Measurements from ENCODE around the gene PHTF2.
"Not testable (repeated sequence)": the region's sequence is repeated elsewhere in the genome, so short reads cannot be mapped to it uniquely, and the experiment has no call there.

The PHTF2 gene

DNA sequence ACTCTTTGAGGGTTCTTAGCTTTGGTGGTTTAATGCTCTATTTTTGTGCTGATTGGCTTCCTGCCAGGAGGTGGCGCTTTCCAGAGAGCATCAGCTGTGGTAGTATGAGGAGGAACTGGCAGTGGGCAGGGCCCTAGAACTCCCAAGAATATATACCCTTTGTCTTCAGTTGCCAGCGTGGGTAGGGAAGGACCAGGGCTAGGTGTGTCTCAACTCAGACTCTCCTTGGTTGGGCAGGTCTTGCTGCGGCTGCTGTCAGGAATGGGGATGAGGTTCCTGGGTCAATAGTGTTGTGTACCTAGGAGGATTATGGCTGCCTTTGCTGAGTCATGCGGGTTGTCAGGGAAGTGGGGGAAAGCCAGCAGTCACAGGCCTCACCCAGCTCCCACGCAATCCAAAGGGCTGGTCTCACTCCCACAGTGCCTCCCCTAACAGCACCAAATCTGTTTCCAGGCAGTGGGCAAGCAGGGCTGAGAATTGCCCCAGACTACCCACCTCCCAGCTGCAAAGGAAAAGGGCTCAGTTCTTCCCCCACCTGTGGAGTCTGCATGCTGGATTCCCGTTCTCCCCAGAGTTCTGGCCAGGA is 191.5 kb downstream of the PHTF2 start:
- peak in 1 of 3 donors; percentile 11 for DNase-seq (ENCODE audit: low read depth in 3 of 3)

DNA sequence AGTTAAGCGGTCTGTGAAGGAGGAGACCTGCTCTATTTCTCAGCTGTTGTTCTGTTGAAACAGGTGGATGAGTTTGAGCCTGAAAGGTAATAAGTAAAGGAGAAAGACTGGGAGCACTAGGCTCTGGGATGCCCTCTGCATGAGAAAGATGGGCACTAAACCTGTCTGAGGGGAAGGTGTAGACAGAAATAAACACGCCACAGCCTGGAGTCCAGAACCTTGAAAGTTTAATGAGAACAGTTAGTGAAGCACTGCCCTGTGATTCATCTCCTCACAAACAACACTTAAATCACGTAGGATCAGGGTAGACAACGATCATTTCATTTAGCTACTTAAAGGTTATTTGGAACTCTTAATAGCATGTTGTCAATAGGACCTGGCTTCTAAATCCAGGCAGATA is 193.1 kb downstream of the PHTF2 start:
- DNase-seq (ENCODE audit: low read depth in 3 of 3) = no peak

DNA sequence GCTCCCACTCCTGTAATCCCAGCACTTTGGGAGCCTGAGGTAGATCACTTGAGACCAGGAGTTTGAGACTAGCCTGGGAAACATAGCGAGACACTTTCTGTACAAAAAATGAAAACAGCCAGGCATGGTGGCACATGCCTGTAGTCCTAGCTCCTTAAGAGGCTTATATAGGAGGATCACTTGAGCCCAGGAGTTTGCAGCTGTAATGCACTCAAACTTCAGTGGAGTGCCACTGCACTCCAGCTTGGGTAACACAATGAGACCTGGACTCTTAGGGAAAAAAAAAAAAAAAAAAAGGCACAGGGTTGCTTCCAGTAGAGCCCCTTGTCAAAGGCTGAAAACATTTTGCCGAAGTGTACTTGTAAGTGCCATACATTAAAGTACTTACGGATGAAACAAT is 195.3 kb downstream of the PHTF2 start:
- no peak for DNase-seq (ENCODE audit: low read depth in 3 of 3)

DNA sequence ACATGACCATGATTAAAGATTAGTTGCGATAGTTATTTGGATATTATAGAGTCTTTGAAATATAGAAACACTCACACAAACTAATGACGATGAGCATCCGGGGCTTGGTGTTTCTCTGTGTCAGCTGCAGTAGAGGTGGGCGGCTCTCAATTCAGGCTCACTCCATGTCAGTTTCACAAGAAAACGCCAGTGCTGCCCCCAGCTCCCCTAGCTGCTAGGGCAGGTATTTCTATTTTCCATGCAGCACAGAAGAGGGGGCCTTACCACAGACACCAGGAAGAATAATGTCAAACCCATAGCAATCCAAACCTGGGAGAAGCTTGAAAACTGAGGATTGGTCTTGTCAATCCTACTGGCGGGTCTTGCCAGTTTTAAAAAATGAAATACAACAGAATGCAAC is 197.1 kb downstream of the PHTF2 start:
- no peak for DNase-seq (ENCODE audit: low read depth in 3 of 3)

DNA sequence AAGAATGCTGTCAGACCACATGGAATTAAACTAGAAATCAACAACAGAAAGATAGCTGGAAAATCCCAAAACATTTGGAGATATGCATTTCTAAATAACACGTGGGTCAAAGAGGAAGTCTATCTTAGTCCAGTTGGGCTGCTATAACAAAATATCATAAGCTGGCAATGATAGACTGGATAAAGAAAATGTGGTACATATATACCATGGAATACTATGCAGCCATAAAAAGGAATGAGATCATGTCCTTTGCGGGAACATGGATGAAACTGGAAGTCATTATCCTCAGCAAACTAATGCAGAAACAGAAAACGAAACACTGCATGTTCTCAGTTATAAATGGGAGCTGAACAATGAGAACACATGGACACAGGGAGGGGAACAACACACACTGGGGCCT is 200.6 kb downstream of the PHTF2 start:
- DNase-seq (ENCODE audit: low read depth in 3 of 3) = not testable (repeated sequence)

DNA sequence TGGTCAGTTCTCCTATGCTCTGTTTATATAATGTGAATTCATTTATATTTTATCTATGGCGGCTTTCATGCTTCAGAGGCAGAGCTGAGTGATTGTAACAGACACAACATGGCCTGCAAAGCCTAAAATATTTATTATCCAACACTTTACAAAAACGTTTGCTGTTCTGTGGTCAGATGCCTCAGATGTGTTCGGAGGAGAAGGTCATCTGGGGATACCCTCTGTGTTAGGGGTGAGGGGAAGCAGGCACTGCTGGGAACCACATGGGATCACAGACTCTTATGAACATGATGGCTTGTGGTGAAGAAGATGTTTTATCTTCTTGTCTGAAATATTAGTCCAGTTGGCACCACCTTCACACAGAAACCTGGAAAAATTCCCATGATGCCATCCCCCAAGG is 203.4 kb downstream of the PHTF2 start:
- no peak for DNase-seq (ENCODE audit: low read depth in 3 of 3)

DNA sequence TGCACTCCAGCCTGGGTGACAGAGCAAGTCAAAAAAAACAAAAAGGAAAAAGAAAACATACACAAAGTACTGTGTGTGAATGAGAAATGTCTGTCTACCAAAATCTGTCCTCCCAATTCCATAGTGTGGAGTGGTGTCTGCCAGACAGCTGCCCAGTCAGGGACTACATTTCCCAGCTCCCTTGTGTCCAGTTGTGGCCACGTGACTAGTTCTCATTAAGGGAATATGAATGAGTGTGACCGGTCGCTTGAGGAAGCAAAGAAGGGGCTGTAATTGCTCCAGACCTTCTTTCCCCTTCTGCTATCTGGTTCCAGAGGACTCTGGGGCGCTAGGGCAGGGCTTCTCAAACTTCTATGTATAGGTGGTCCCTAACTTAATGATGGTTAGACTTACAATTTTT is 204.1 kb downstream of the PHTF2 start:
- DNase-seq (ENCODE audit: low read depth in 3 of 3) = no peak

DNA sequence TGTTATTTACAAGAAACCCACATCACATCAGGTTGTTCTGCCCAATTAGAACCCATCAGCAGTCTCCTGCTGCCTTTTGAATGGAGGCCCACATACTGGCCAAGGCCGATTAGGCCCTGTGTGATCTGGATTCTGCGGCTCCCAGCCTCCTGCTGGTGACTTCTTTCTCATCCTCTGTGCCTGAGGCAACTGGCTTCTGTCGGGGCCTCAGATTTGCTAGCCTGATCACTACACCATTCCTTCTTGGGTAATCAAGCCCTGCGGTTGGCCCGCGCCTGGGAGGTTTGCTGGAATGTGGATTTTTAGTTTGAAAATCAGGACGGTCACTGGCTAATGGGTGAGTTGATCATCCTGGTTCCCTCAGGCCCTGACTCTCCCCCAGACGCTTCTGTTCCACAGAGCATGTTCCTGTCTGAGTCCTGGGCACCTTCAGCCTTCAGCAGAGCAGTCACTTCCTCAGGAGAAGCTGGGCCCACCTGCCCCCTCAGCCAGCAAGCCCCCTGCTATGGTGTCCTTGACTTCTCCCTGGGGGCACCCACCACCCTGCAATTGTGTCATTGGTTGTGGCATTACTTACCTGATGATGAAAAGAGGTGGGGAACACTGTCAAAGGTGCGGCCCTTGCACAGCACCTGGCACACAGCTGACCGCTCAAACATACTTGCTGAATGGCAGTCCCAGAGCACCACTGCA is 207.6 kb downstream of the PHTF2 start:
- no peak for DNase-seq (ENCODE audit: low read depth in 3 of 3)

All from stimulated activated CD4-positive, alpha-beta T cell treated with anti-CD3 and anti-CD28 coated beads, TNF-alpha, amount 100 ng/mL, for 48 hours (primary cell).